Measurements from ENCODE around the gene NMRK2.
A peak's percentile ranks its signal among the peaks of the same experiment; 100 is the strongest.
"Not testable (repeated sequence)": the region's sequence is repeated elsewhere in the genome, so short reads cannot be mapped to it uniquely, and the experiment has no call there.

The NMRK2 gene

DNA sequence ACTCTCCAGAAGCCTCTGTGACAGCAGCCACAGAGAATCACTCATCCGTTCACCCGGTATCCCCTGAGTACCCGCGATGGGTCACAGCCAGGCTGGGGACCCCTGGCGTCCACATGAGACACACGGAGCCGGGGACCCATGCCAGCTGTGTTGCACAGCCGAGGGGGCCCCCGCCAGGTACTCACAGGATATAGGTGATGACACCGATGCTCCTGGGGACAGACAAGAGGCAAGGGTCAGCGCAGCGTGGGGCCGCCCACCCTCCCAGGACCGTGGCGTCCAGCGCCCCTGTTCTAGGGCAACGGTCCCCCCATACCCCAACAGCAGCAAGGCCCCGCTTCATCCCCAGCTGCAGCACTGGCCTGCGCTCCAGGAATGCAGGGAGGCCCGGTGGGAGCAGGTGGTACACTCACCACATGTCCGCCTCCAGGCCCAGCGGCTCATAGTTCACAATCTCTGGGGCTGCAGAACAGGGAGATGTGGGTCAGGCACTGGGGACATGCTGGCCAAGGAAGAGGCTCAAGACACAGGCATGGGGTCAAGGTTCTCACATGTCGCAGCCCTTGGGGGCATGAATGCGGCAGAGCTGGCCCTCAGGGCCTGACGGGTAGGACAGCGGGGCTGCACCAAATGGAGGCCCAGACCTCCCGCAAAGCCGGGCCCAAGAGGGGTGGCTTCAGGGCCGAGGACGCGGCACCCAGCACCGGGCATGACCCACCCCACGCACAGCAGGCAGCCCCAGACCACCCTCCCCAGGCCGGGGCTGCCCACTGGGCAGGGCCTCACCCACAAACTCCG lies 30.8 kb downstream of the NMRK2 start:
- no peak overlapping the region for H3K4me3 ChIP-seq (ENCODE audit: low read depth, low read length)

DNA sequence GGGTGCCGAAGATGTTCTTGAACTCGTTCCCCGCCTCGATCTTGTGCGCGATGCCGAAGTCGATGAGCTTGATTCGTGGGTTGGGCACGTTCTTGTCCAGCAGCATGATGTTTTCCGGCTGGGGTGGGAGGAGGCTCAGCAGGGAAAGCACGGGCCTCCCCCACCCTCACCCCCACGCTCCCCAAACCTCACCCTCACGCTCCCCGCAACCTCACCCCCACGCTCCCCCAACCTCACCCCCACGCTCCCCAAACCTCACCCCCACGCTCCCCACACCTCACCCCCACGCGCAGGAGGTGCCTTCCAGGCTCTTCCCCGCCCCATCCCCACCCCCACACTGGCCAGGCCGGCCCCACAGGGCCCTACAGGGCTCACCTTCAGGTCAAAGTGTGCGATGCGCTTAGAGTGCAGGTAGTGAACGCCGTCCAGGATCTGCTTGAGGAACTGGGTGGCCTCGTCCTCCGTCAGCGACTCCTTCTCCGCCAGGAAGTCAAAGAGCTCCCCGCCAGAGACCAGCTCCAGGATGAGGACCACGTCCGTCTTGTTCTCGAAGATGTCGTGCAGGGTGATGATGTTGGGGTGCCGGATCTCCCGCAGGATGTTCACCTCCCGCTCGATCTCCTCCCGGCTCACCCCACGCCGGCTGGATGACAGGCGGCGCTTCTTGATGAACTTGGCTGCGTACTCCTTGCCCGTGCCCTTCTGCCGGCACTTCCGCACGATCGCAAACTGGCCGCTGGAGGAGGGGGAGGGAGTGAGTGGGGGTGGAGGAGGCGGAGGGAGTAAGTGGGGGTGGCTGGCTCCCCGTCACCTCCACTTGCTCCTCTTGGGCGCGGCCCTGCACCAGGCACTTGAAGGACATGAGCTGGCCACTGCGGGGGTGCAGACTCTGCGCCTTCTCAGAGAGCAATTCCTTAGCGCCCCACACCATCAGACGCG lies 31.7 kb downstream of the NMRK2 start:
- H3K4me3 ChIP-seq (ENCODE audit: low read depth, low read length) = no peak overlapping the region

DNA sequence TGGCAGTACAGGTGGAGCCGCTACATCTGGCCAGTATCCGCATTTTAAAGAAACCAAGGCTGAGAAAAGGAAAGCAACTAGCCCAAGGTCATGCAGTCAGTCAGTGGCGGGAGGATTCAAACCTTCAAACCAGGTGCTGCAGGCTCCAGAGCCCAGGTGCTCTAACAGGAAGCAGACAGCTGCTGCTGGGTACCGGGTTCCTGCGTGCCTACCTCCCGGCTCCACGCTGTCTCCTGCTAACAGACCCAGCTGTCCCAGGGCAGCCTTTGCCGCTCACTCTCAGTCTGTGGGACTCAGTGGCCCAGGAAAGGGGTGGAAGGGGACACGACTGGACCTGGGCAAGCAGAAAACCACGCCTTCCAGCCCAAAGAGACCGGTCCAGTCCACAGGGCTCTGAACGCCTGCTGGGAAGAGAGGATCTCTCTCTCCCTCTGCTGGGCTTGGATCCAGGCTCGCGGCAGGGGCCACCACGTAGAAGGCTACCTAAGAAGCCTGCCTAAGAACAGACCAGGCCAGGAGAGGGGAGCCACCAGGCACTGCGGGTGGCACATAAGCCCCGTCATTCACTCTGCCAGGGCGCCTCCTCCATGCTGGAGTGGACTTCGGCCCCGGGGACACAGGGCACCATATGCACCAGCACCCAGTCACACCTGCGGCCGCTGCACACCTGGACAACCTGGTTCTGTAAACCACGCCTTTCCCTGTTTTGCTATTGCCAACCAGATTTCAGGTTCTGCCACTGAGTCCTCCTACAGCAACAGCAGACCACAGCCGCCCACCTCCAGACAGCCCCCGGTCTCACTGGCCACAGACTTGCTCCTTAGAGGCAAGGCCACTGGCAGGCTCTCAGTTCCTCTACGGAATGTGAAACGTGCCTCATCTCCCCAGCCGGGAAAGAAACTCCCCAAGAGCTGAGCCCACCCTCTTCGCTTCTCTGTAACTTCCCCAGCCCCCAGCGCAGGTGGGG lies 33.5 kb downstream of the NMRK2 start:
- no peak overlapping the region for H3K4me3 ChIP-seq (ENCODE audit: low read depth, low read length)

DNA sequence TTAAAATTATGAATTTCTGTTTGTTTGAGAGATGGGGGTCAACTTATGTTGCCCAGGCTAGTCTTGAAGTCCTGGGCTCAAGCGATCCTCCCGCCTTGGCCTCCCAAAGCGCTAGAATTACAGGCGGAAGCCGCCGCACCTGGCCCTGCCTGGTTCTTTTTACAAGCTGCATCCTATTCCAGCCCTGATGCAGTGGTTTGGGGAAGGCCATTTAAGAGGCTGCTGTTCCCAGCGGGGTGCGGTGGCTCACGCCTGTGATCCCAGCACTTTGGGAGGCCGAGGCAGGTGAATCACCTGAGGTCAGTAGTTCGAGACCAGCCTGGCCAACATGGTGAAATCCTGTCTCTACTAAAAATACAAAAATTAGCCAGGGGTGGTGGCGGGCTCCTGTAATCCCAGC lies 35.1 kb downstream of the NMRK2 start:
- H3K4me3 ChIP-seq (ENCODE audit: low read depth, low read length) = not testable (repeated sequence)

DNA sequence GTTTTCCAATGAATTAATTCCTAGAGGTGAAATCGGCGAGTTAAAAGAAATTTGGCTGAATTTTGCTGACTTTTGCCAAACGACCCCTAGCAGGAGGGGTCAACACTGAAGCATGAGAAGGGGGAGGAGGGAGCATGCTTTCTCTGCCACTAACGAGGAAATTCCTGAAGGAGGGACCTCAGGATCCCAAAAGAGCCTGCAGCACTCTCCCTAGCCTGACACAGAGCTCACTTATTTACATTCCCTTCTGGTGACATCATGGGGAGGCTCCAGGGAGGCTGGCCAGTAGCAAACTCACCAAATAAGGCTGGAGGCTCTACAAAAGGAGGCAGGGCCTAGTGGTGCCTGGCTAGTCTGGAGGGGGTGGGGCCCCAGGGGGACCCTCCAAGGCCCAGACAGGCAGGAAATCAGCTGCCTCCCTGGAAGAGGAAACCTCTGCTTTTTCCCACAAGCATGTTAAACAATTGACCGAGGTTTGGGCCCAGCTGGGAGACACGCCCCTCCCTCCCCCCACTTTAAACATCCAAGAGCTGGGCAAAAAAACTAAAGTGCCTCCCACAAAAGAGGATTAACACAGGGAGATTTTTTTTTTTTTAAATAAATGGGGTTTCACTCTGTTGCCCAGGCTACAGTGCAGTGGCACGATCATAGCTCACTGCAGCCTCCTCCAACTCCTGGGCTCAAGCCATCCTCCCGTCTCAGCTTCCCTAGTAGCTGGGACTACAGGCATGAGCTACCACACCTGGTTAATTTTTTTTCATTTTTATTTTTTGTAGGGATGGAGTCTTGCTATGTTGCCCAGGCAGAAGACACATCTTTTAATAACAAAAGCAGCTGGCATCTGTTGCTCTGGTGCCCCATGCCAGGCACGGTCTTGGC lies 35.9 kb downstream of the NMRK2 start:
- peak overlapping the region; percentile 75 for H3K4me3 ChIP-seq (ENCODE audit: low read depth, low read length)

DNA sequence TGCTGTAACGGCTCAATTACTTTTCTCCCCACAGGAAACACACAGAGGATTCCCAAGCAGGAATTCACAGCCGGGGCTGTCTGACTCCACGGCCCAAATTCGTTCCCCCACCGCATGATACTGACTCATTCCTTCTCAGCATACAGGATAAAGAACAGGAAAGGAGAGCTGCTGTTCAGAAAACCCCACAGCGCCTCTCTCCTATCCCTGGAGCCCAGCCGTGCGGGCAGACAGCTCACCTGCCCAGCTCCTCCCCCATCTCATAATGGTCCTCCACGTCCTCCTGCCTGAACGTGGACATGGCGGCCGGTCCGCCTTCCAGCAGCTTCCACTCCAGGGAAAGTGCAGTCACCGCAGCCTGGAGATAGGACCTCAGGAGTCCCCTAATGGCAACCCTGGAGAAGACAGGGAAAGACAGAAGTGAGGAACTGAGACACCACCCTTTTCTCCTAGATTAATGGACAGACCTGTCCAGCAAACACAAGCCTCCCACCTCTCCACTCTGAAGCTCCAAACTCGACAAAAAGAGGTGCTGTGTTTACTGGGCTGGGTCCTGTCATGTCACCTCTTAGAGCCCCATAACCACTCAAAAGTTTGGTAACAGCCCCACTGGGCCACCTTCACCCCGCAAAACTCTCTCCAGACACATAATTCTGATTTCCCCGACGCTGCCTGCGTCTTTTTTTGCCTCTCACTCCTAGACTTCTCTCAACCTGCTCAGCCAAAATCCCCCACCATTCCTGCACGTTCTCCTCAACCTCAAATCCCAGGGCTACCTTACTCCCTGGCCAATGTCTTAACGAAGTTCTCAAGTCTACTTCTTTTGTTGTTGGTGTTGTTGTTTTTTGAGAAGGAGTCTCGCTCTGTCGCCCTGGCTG lies 36.8 kb downstream of the NMRK2 start:
- H3K4me3 ChIP-seq (ENCODE audit: low read depth, low read length) = peak overlapping the region; percentile 75

DNA sequence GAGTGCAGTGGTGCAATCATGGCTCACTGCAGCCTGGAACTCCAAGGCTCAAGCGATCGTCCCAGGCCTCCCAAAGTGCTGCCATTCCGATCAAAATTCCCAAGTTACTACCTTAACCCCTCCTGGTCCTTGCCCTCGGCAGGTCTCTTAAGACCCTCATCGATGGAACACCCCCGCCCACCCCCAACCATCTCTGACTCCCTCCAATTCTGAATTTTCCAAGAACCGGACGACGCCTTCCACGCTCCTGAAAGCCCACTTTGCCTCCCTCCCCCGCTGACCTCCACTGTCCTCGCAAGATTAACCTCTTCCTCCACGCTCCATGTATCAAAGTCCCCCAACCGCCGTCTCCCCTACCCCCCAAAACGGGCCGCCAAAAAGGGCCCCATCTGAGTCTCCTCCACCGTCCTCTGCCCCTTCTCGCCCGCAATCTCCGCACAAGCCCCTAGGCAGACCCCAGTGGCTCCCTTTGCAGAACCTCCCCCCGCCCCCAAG lies 37.5 kb downstream of the NMRK2 start:
- H3K4me3 ChIP-seq (ENCODE audit: low read depth, low read length) = peak overlapping the region; percentile 75

DNA sequence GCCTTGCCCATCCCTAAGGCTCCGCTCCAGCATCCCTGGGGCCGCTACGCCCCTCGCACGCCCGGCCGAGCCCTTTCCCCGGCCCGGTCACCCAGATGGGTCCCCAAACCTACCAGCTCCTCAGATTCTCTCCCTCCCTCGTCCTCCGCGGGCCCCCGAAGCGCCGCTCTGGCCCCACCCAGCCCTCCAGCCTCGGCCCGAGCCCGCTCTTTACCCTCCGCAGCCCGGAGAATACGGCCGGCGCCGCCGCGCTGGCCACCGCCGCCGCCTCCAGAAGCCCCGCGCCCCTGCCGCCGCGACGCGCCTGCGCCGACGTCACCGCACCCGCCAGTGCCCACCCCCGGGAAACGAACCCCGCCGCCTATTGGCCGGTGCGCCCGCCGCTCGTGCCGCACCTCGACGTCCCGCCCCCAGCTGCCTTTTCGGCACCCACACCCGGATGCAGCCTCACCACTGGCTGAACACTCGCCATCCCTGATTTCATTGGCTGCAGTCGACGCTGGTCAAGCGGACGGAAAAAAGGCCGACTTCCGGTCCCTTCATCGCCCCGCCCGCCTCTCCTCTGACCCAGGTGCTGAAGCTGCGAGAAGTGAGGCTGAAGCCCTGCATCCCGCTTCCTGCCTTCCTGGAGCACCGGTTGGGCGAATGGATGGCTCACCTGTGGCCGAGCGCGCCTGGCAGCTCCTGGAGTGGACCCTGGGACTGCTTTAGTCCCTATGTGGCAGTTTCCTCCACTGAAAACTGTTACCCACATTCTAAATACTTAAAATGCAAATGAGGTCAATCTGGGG lies 38.1 kb downstream of the NMRK2 start, which contains the start of gene DAPK3:
Gene DAPK3, minus strand, starts transcription at position 292 of the 791 bp plus-strand sequence. CDS start 1,364 bp downstream, outside the sequence.
- H3K4me3 ChIP-seq (ENCODE audit: low read depth, low read length) = peak within 1 kb of the TSS; percentile 75

DNA sequence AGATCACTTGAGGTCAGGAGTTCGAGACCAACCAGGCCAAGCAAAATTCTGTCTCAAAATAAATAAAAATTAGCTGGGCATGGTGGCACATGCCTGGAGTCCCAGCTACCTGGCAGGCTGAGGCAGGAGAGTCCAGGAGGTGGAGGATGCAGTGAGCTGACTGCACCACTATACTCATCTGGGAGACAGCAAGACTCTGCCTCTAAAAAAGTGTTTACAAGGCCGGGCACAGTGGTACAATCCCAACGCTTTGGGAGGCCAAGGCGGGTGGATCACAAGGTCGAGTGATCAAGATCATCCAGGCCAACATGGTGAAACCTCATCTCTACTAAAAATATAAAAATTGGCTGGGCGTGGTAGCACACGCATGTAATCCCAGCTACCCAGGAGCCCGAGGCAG lies 42.3 kb downstream of the NMRK2 start:
- no peak overlapping the region for H3K4me3 ChIP-seq (ENCODE audit: low read depth, low read length)

DNA sequence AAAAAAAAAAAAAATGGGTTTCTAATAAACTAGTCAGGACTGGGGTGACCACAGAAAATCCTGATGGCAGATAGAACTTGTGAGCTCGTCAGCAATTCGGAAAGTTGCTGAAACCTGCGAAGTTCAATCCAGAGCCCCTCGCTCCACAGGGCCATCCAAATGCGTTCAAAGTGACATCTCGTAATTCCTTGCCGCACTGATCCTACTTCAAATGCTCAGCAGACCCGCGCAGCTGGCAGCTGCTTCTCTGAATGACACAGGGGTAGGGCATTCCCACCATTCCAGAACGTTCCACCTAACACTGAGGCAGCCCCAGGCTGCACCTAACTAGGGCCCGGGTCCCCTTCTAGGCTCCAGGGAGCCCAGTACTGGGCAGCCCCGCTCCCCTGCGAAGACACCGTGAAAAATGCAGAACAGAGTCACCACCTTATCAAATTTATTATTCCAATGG lies 42.8 kb downstream of the NMRK2 start:
- H3K4me3 ChIP-seq (ENCODE audit: low read depth, low read length) = no peak overlapping the region

DNA sequence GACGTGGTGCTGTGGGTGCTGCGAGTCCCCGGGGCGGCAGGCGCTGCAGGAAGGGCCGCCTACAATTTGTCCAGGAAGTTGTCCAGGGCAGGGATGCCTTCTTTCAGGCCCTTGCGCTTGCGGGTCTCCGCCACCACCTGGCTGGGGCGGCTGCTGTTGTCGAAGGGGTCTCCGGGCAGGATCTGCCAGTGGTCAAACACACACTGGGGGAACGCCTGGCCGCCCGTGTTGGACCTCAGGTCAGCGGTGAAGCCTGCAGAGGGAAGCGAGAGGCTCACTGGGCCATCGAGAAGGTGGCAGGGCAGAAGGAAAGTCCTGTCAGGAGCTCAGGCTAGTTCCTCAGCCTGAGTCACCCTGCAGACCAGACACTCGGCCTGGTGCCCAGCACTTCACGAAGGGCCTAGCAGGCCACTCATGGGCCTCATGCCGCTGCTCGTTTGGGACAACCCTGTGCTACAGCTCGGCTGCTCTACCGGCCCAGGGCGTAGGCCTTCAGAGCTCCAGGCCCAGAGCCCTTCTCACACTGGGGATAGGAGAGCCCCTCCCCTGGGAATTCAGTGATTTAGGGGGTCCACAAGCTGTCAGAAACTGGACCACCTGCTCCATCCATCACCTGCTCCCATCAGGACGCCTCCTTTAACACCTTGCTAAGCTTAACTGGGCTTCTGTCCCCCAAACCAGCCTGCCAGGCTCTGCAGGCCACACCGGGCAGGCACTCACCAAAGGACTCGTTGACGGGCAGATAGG lies 43.8 kb downstream of the NMRK2 start:
- no peak overlapping the region for H3K4me3 ChIP-seq (ENCODE audit: low read depth, low read length)

DNA sequence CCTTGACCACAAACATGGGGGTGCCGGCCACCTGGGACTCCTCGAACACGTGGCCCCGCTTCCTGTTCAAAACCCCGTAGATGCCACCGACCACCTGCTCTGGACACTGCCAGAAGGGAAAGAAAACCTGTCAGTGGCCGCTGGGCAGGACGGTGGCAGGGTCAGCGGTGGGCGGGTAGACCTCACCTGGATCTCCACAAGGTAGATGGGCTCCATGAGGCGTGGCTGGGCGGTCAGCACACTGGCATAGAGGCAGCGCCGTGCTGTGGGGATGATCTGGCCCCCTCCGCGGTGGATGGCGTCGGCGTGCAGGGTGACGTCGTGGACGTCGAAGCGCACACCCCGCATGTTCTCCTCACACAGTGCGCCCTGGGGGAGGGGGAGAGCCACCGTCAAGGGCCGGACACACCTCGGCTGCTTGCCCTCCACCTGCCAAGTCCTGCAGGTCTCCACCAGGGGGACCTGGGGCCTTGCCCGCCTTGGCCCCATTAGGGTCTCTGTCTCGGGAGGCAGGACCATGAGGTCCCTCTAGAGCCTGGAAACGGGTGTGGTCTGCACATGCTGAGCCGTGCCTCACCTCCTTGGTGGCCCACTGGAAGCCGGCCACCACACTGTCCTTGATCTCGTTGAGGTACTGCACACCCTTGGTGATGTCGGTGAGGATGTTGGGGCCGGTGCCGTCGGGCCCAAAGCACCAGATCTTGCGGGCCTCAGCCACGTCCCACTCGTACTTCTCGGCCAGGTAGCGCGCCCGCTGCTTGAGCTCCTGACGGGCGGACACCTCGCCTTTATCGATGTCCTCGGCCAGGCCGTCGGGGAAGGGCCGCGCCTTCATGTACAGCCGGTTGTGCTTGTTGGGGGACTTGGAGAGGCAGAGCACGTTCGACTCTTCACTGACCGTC lies 44.6 kb downstream of the NMRK2 start:
- no peak overlapping the region for H3K4me3 ChIP-seq (ENCODE audit: low read depth, low read length)

DNA sequence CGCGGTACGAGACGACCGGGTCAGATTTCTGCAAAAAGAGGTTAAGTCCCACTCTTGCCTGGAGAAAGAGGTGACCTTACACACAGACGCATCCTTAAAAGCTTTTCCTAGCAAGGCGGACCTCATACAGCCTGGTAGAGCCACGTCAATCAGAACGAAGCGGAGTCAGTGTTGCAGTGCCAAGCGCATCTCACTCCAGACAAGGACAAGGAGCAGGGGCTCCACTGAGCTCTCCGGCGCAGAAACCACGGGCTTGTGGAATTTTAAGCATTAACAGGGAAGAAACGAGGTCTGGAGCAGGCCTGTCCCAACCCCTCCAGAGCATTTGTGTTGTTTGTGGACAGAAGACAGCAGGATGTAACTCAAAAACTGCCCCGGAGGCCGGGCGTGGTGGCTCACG lies 45.3 kb downstream of the NMRK2 start:
- H3K4me3 ChIP-seq (ENCODE audit: low read depth, low read length) = no peak overlapping the region

DNA sequence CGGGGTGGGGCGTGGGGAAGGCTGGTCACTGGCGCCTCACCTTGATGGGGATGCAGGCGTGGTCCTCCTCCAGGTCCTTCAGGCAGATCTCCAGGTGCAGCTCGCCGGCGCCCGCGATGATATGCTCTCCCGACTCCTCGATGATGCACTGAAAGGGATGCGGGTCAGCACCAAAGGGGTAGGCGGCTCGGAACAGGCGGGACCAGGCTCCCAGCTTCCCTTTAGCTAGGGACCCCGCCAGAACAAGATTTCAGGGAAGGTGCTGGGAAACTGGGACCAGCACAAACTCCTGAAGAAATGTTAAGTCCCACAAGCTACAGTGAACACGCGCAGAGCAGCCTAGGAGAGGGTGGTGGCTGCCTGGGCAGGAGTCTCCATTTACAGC lies 46.4 kb downstream of the NMRK2 start:
- no peak overlapping the region for H3K4me3 ChIP-seq (ENCODE audit: low read depth, low read length)

DNA sequence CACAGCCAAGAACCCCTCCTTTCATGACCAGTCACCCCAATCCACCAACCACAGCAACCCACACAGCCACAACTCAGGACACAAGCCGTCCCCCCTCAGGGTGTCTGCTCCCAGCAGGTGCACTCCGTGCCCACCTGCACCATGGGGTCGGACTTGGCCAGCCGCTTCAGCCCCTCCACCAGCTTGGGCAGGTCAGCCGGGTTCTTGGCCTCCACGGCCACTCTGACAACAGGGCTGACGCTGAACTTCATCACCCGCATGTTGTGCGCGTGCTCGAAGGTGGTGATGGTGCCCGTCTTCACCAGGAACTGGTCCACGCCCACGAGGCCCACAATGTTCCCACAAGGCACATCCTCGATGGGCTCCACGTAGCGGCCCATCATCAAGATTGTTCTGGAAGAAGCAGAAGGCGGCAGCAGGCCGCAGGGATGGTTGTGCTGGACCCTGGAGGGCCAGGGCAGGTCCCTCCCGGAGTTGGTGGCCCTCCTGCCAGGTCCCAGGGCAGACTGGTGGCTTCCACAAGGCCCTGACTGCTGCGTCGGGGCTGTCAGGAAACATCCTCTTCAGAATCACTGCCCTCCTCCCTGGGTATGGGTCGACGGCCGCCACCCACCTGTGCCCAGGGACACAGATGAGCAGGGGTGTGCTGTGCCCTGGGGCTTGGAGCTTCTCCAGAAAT lies 46.9 kb downstream of the NMRK2 start:
- H3K4me3 ChIP-seq (ENCODE audit: low read depth, low read length) = no peak overlapping the region
